Panc1 (cell line): ENCODE measurements around the gene UFD1.

Source experiments
- POLR2AphosphoS5 ChIP-seq: IDR thresholded peaks from 2 replicates; pipeline ENCODE4 v1.6.1; 2012; ENCODE audit warnings: mild to moderate bottlenecking, low read depth, low read length, moderate library complexity
- SIN3A ChIP-seq: IDR thresholded peaks from 2 replicates; pipeline ENCODE4 v1.6.1; 2012; ENCODE audit warnings: low read depth, mild to moderate bottlenecking, low read length, moderate library complexity, borderline replicate concordance; ENCODE audit not compliant: insufficient read depth
- TCF7L2 ChIP-seq: IDR thresholded peaks from 2 replicates; pipeline ENCODE4 v1.6.1; 2011; ENCODE audit warnings: mild to moderate bottlenecking, low read depth, low read length, inconsistent platforms
- TF ChIP-seq, protein P1 (sequence below), 2 experiments: IDR thresholded peaks; 2 replicates each; pipeline ENCODE4 v1.6.1; 2011 to 2012; ENCODE audit warnings: low read depth in 2 of 2, control low read depth in 1 of 2, low read length in 1 of 2, mild to moderate bottlenecking in 1 of 2, moderate library complexity in 1 of 2; ENCODE audit not compliant: insufficient read depth in 1 of 2
- TF ChIP-seq, protein P2 (sequence below): fragments of 450-650 bp; IDR thresholded peaks from 2 replicates; pipeline ENCODE4 v1.5.1; 2017; ENCODE audit warnings: mild to moderate bottlenecking

DNA sequence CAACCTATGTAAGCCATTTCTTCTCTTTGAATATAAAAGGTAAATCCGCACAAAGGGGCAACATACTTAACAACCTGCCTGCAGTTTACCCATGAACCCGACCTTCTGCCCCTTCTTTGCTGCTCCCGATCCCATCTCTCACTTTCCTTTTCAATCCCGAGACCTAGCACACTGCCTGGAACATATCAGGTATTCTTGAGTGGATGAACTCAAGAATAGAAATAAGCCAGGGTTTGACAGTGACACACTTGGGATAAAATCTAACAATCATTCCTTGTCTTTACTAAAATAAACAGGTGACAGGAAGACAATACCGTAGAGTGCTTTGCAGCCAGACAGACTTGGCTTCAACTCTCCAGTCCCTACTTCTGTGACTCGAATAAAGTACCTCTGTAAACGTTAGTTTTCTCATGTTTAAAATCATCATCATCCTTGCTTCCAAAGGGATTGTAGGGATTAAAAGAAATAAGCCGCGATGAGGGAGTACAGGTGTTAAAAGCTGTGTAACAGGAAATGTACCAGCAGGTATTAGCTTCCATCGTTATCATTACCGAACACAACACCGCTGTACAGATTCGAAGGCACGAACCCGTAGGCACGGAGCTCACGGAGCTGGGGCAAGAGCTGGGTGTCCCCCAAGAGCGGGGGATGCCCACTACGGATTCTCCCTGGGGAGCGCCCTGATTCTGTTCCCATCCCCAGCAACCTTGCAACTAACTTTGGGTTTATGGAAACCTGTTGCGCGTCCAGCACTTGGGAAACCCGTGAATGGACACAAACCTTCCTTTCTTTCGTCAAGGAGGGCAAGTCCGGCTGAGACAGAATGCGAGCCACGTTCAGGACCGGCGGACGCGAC lies 720 bp downstream of the UFD1 start:
- TF ChIP-seq, protein P1, sequence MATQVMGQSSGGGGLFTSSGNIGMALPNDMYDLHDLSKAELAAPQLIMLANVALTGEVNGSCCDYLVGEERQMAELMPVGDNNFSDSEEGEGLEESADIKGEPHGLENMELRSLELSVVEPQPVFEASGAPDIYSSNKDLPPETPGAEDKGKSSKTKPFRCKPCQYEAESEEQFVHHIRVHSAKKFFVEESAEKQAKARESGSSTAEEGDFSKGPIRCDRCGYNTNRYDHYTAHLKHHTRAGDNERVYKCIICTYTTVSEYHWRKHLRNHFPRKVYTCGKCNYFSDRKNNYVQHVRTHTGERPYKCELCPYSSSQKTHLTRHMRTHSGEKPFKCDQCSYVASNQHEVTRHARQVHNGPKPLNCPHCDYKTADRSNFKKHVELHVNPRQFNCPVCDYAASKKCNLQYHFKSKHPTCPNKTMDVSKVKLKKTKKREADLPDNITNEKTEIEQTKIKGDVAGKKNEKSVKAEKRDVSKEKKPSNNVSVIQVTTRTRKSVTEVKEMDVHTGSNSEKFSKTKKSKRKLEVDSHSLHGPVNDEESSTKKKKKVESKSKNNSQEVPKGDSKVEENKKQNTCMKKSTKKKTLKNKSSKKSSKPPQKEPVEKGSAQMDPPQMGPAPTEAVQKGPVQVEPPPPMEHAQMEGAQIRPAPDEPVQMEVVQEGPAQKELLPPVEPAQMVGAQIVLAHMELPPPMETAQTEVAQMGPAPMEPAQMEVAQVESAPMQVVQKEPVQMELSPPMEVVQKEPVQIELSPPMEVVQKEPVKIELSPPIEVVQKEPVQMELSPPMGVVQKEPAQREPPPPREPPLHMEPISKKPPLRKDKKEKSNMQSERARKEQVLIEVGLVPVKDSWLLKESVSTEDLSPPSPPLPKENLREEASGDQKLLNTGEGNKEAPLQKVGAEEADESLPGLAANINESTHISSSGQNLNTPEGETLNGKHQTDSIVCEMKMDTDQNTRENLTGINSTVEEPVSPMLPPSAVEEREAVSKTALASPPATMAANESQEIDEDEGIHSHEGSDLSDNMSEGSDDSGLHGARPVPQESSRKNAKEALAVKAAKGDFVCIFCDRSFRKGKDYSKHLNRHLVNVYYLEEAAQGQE (IDR thresholded peaks at IDR 0.05; ENCODE audit: insufficient read depth in 1 of 2, low read depth in 2 of 2, low read length in 1 of 2) = no peak
- TF ChIP-seq, protein P2, sequence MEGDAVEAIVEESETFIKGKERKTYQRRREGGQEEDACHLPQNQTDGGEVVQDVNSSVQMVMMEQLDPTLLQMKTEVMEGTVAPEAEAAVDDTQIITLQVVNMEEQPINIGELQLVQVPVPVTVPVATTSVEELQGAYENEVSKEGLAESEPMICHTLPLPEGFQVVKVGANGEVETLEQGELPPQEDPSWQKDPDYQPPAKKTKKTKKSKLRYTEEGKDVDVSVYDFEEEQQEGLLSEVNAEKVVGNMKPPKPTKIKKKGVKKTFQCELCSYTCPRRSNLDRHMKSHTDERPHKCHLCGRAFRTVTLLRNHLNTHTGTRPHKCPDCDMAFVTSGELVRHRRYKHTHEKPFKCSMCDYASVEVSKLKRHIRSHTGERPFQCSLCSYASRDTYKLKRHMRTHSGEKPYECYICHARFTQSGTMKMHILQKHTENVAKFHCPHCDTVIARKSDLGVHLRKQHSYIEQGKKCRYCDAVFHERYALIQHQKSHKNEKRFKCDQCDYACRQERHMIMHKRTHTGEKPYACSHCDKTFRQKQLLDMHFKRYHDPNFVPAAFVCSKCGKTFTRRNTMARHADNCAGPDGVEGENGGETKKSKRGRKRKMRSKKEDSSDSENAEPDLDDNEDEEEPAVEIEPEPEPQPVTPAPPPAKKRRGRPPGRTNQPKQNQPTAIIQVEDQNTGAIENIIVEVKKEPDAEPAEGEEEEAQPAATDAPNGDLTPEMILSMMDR = no peak
- TF ChIP-seq POLR2AphosphoS5 = no peak
- no peak for TF ChIP-seq SIN3A
- no peak for TF ChIP-seq TCF7L2
